Hypothalamus (tissue), 51 donors: ENCODE data around the gene METTL2B.
A peak's percentile ranks its signal among the peaks of the same experiment; 100 is the strongest.

ENCODE experiments used
- DNase-seq, 51 donors: peaks; one replicate each; lab custom pipeline; 2025; lab: John Stamatoyannopoulos, UW

The METTL2B gene

GRCh38 chr7:128476402-128477335 is at the start of gene METTL2B:
TSS of gene METTL2B (plus strand) at chr7:128476748. CDS start at chr7:128476766, 18 bp downstream.
- peak; percentile 19 to 93 (median 83) for DNase-seq

GRCh38 chr7:128427289-128427891 is 49.2 kb upstream of the METTL2B start:
- peak in 2 of 51 donors; percentile 30 to 41 for DNase-seq

GRCh38 chr7:128430207-128430606 is 46.3 kb upstream of the METTL2B start:
- DNase-seq: no peak

GRCh38 chr7:128431221-128431620 is 45.3 kb upstream of the METTL2B start:
- DNase-seq: no peak

GRCh38 chr7:128431754-128432153 is 44.8 kb upstream of the METTL2B start:
- DNase-seq: no peak

GRCh38 chr7:128434413-128435326 is 41.9 kb upstream of the METTL2B start:
- no peak for DNase-seq

- no peak for DNase-seq
These were observed 41.2 kb upstream of the METTL2B start for GRCh38 chr7:128435327-128435686.

- DNase-seq: no peak
These were observed 38.9 kb upstream of the METTL2B start for GRCh38 chr7:128437426-128438332.

- no peak for DNase-seq
These were observed 34.2 kb upstream of the METTL2B start for GRCh38 chr7:128442356-128442755.

GRCh38 chr7:128443831-128444600 is 32.5 kb upstream of the METTL2B start:
- DNase-seq: no peak

GRCh38 chr7:128446306-128446705 is 30.2 kb upstream of the METTL2B start:
- DNase-seq: peak in 14 of 51 donors; percentile 6 to 36 (median 20)

- peak in 1 of 51 donors; percentile 3 for DNase-seq
These were observed 28.5 kb upstream of the METTL2B start for GRCh38 chr7:128447941-128448564.

- no peak for DNase-seq
These were observed 27.7 kb upstream of the METTL2B start for GRCh38 chr7:128448751-128449302.

- DNase-seq: no peak
These were observed 26.1 kb upstream of the METTL2B start for GRCh38 chr7:128450409-128450808.

- DNase-seq: no peak
These were observed 25.6 kb upstream of the METTL2B start for GRCh38 chr7:128450913-128451312.

GRCh38 chr7:128452552-128452951 is 24.0 kb upstream of the METTL2B start:
- no peak for DNase-seq

GRCh38 chr7:128453836-128454804 is 22.4 kb upstream of the METTL2B start:
- peak in 47 of 51 donors; percentile 9 to 85 (median 55) for DNase-seq
